B cell (primary cell): Measurements from ENCODE around the gene CERT1. TPM values are rescaled to one million over a fixed set of nuclear protein-coding genes. Genes with fewer than 3 reads are reported as not detected.

Experiments used
- ATAC-seq: fragments of 200-7000 bp; cut with Tn5 transposase; one replicate; pipeline ENCODE4 v1.10.0; 2021; ENCODE audit warnings: low read depth, mild to moderate bottlenecking, moderate number of reproducible peaks, moderate library complexity
- CTCF ChIA-PET: fragments of 350-600 bp; sonication (Branson Sonifier 250); formaldehyde crosslinking; loops from one replicate; lab custom pipeline; 2021; ENCODE audit warnings: antibody characterized with exemption, inconsistent platforms; lab: Charles Lee
- POLR2A ChIA-PET: fragments of 350-600 bp; sonication (Branson Sonifier 250); formaldehyde crosslinking; loops from one replicate; lab custom pipeline; 2021; ENCODE audit warnings: antibody characterized with exemption; lab: Charles Lee
- DNase-seq: peaks from one replicate; pipeline ENCODE4 v3.0.0; 2013
- H2AFZ ChIP-seq: 2 replicates; pipeline ENCODE4 v1.6.1; 2012; ENCODE audit warnings: mild to moderate bottlenecking, low read depth, low read length; ENCODE audit not compliant: insufficient read depth, poor library complexity, severe bottlenecking
- H3K27ac ChIP-seq, 2 donors: 1 replicate in 1 of 2; 2 replicates in 1 of 2; pipeline ENCODE4 v1.5.1; 2012 to 2013; ENCODE audit warnings: low read length in 2 of 2, mild to moderate bottlenecking in 2 of 2, moderate library complexity in 1 of 2
- H3K27me3 ChIP-seq, 4 experiments: fragments of 200-600 bp in 1 of 4; sonication (generic) in 1 of 4; replicated peaks in 1 of 4; 1 replicate in 2 of 4; 2 replicates in 2 of 4; pipeline versions ENCODE4 v1.6.1 to v1.7.0; 2013 to 2016; ENCODE audit warnings: low read length in 3 of 4, mild to moderate bottlenecking in 2 of 4, mixed read lengths in 1 of 4, moderate library complexity in 1 of 4; ENCODE audit not compliant: insufficient read depth in 4 of 4, control insufficient read depth in 3 of 4; ENCODE audit errors: control extremely low read depth in 1 of 4
- H3K36me3 ChIP-seq, 2 experiments: replicated peaks in 1 of 2; 1 replicate in 1 of 2; 2 replicates in 1 of 2; pipeline versions ENCODE4 v1.6.1 to v1.7.1; 2013; ENCODE audit warnings: low read length in 1 of 2; ENCODE audit not compliant: insufficient read depth in 2 of 2, control insufficient read depth in 1 of 2; ENCODE audit errors: control extremely low read depth in 1 of 2, extremely low read depth in 1 of 2
- H3K4me1 ChIP-seq, 2 donors: fragments of 200-600 bp in 1 of 2; sonication (generic) in 1 of 2; 1 replicate in 1 of 2; 2 replicates in 1 of 2; pipeline versions ENCODE4 v1.5.1 to v1.6.1; 2013 to 2017; ENCODE audit warnings: low read length in 2 of 2; ENCODE audit not compliant: control insufficient read depth in 2 of 2, insufficient read depth in 2 of 2
- H3K4me2 ChIP-seq: replicated peaks from 2 replicates; pipeline ENCODE3; 2012; ENCODE audit warnings: mild to moderate bottlenecking, low read depth, low read length; ENCODE audit not compliant: poor library complexity, severe bottlenecking
- H3K4me3 ChIP-seq, 5 experiments: fragments of 200-600 bp in 1 of 5; sonication (generic) in 1 of 5; 1 replicate in 3 of 5; 2 replicates in 2 of 5; pipeline versions ENCODE4 v1.5.1 to v1.7.0; 2011 to 2016; ENCODE audit warnings: low read length in 4 of 5, mild to moderate bottlenecking in 4 of 5, low read depth in 2 of 5, control low read depth in 1 of 5, moderate library complexity in 1 of 5; ENCODE audit not compliant: insufficient read depth in 1 of 5; ENCODE audit errors: control extremely low read depth in 1 of 5, extremely low read depth in 1 of 5
- H3K79me2 ChIP-seq: fragments of 200-600 bp; sonication (generic); one replicate; pipeline ENCODE4 v1.6.0; 2016; ENCODE audit warnings: low read length; ENCODE audit not compliant: control insufficient read depth, insufficient read depth
- H3K9ac ChIP-seq: fragments of 200-600 bp; sonication (generic); 2 replicates; pipeline ENCODE4 v1.6.1; 2017; ENCODE audit warnings: mild to moderate bottlenecking, low read length, moderate library complexity
- H3K9me3 ChIP-seq, 3 donors: one replicate each; pipeline versions ENCODE4 v1.6.1 to v1.7.1; 2013; ENCODE audit warnings: low read length in 2 of 3; ENCODE audit not compliant: control insufficient read depth in 2 of 3, insufficient read depth in 1 of 3; ENCODE audit errors: control extremely low read depth in 1 of 3
- H4K20me1 ChIP-seq: 2 replicates; pipeline ENCODE4 v1.6.0; 2012; ENCODE audit warnings: mild to moderate bottlenecking, low read length; ENCODE audit not compliant: insufficient read depth, control insufficient read depth, poor library complexity, severe bottlenecking
- H3K27ac Mint-ChIP-seq: one replicate; pipeline ENCODE4 v1.8.0; 2021; ENCODE audit warnings: mixed read lengths
- H3K27me3 Mint-ChIP-seq: one replicate; pipeline ENCODE4 v1.8.0; 2021; ENCODE audit warnings: mixed read lengths
- H3K4me1 Mint-ChIP-seq: one replicate; pipeline ENCODE4 v1.8.0; 2021; ENCODE audit warnings: mixed read lengths
- H3K4me3 Mint-ChIP-seq: one replicate; pipeline ENCODE4 v1.8.0; 2021; ENCODE audit warnings: mixed read lengths
- H3K9me3 Mint-ChIP-seq: one replicate; pipeline ENCODE4 v1.8.0; 2022; ENCODE audit warnings: mixed read lengths; ENCODE audit not compliant: insufficient read depth
- CTCF ChIP-seq: fragments of 200-600 bp; IDR thresholded peaks from one replicate; pipeline ENCODE4 v1.8.0; 2022; ENCODE audit warnings: antibody characterized with exemption, mild to moderate bottlenecking
- EZH2 ChIP-seq: IDR thresholded peaks from 2 replicates; pipeline ENCODE4 v1.6.1; 2012; ENCODE audit warnings: borderline replicate concordance, low read depth, mild to moderate bottlenecking, moderate library complexity, low read length; ENCODE audit not compliant: insufficient read depth, poor library complexity, severe bottlenecking
- WGBS: methylation state at CpG from one replicate; pipeline ENCODE4 v1.1.5; 2013; ENCODE audit warnings: missing lambda C conversion rate; ENCODE audit not compliant: insufficient coverage; 5-methylcytosine and 5-hydroxymethylcytosine counted together
- intact Hi-C: fragments of 100-400 bp; cut with micrococcal nuclease; formaldehyde crosslinking; loops from one replicate; pipeline ENCODE4 v1.10.0; 2022
- polyA plus RNA-seq: library from polyadenylated mRNA; depleted of rRNA; stranded (reverse); fragments of >200 nt; gene quantifications from 2 replicates; pipeline ENCODE4 v1.2.3, GENCODE V29; 2012
- total RNA-seq, 2 donors: library from RNA; stranded (reverse); fragments of 120-200 nt in 1 of 2; gene quantifications; 1 replicate in 1 of 2; 2 replicates in 1 of 2; pipeline versions ENCODE4 v1.2.3 to v1.2.4, GENCODE V29; 2013 to 2022

CERT1 gene
- total and polyA plus RNA-seq, 2 donors (not counting 1 experiment from before 2014, with no cell fraction given) = 13.7 to 60.5 TPM

- no peak overlapping the region for H3K4me3 Mint-ChIP-seq
- Histone ChIP-seq H3K9me3 (peaks cover 5 to 21% (median 6%) of the 10 kb centered on the region in 3 donors), H4K20me1 (no peaks in the 10 kb centered on the region), H3K79me2 (peaks cover 74% of the 10 kb centered on the region), H3K4me3 (no peak overlapping the region), H3K4me2 (no peak overlapping the region), H3K9ac (no peak overlapping the region), H3K27me3 (no peaks in the 10 kb centered on the region), H3K27ac (no peak overlapping the region), H3K36me3 (peaks cover 0 to 2% of the 10 kb centered on the region in 2 experiments), H2AFZ (no peak overlapping the region), H3K4me1 (peaks cover 22 to 35% of the 10 kb centered on the region in 2 donors)
- peaks cover 53% of the 10 kb centered on the region for H3K4me1 Mint-ChIP-seq
- H3K9me3 Mint-ChIP-seq = peaks cover 7% of the 10 kb centered on the region
- ChIA-PET CTCF (no interaction called here), POLR2A (no interaction called here)
- ATAC-seq = no peak
- intact Hi-C loops = no loop called here
- no peaks in the 10 kb centered on the region for H3K27me3 Mint-ChIP-seq
- TF ChIP-seq CTCF (no peak), EZH2 (no peak)
- no peak for DNase-seq
- no peak overlapping the region for H3K27ac Mint-ChIP-seq
These were observed 10.6 kb upstream of the CERT1 start for GRCh38 chr5:75522025-75522424.

- Histone ChIP-seq H3K4me1 (peaks cover 19 to 27% of the 10 kb centered on the region in 2 donors), H3K79me2 (peaks cover 77% of the 10 kb centered on the region), H2AFZ (no peak overlapping the region), H3K9ac (no peak overlapping the region), H3K4me3 (no peak overlapping the region), H3K36me3 (peaks cover 0 to 2% of the 10 kb centered on the region in 2 experiments), H4K20me1 (no peaks in the 10 kb centered on the region), H3K27ac (no peak overlapping the region), H3K4me2 (no peak overlapping the region), H3K27me3 (no peaks in the 10 kb centered on the region), H3K9me3 (peaks cover 5 to 21% (median 6%) of the 10 kb centered on the region in 3 donors)
- WGBS = no CpG with 5 or more reads among the region's 2 CpGs
- intact Hi-C loops = no loop called here
- DNase-seq (no peak), ATAC-seq (no peak)
- H3K27me3 Mint-ChIP-seq = no peaks in the 10 kb centered on the region
- H3K9me3 Mint-ChIP-seq = peaks cover 7% of the 10 kb centered on the region
- TF ChIP-seq EZH2 (no peak), CTCF (no peak)
- POLR2A ChIA-PET = no interaction called here
- CTCF ChIA-PET = interaction anchor here (1.1 kb wide), 1 partner anchor 13 kb away, joined by 3 read pairs; no protein-coding TSS in a partner anchor
- H3K27ac Mint-ChIP-seq = no peak overlapping the region
- H3K4me1 Mint-ChIP-seq = peaks cover 51% of the 10 kb centered on the region
- H3K4me3 Mint-ChIP-seq = no peak overlapping the region
These were observed 9.8 kb upstream of the CERT1 start for GRCh38 chr5:75521195-75521594.
